CD4-positive, CD25-positive, alpha-beta regulatory T cell (primary cell): ENCODE measurements around the gene PLB1. TPM values are rescaled to one million over a fixed set of nuclear protein-coding genes. Genes with fewer than 3 reads are reported as not detected.

Experiments
- ATAC-seq, 2 donors: fragments of 150-1000 bp; cut with Tn5 transposase; one replicate each; pipeline ENCODE4 v1.10.0; 2021; ENCODE audit warnings: low read depth in 2 of 2, moderate number of reproducible peaks in 2 of 2, moderate library complexity in 1 of 2
- DNase-seq, 3 donors: peaks; one replicate each; pipeline versions ENCODE4 v3.0.0 to v3.0.0-alpha.2; 2012 to 2022; ENCODE audit warnings: mixed read lengths in 1 of 3
- H3K27ac ChIP-seq: one replicate; pipeline ENCODE4 v1.7.0; 2013; ENCODE audit warnings: mild to moderate bottlenecking, low read length; ENCODE audit not compliant: insufficient read depth, poor library complexity, severe bottlenecking
- H3K27me3 ChIP-seq: one replicate; pipeline ENCODE4 v1.7.0; 2013; ENCODE audit warnings: low read length; ENCODE audit not compliant: control insufficient read depth, insufficient read depth
- H3K36me3 ChIP-seq: one replicate; pipeline ENCODE4 v1.7.0; 2013; ENCODE audit warnings: mild to moderate bottlenecking, low read length, moderate library complexity; ENCODE audit not compliant: control insufficient read depth, insufficient read depth
- H3K4me1 ChIP-seq: 2 replicates; pipeline ENCODE4 v1.7.0; 2013; ENCODE audit warnings: mild to moderate bottlenecking, low read length; ENCODE audit not compliant: insufficient read depth, control insufficient read depth, poor library complexity, severe bottlenecking
- H3K4me3 ChIP-seq: one replicate; pipeline ENCODE4 v1.7.0; 2013; ENCODE audit warnings: low read depth, mild to moderate bottlenecking, low read length, moderate library complexity
- H3K9me3 ChIP-seq, 2 experiments: 1 replicate in 1 of 2; 2 replicates in 1 of 2; pipeline ENCODE4 v1.7.0; 2013; ENCODE audit warnings: low read length in 2 of 2, mild to moderate bottlenecking in 1 of 2, moderate library complexity in 1 of 2; ENCODE audit not compliant: control insufficient read depth in 2 of 2
- H3K27ac Mint-ChIP-seq, 3 donors: one replicate each; pipeline ENCODE4 v1.8.0; 2020 to 2022; ENCODE audit warnings: mild to moderate bottlenecking in 3 of 3, mixed read lengths in 3 of 3, moderate library complexity in 2 of 3
- H3K27me3 Mint-ChIP-seq: one replicate; pipeline ENCODE4 v1.8.0; 2022; ENCODE audit warnings: mild to moderate bottlenecking, mixed read lengths
- H3K36me3 Mint-ChIP-seq: one replicate; pipeline ENCODE4 v1.8.0; 2020; ENCODE audit warnings: mixed read lengths
- H3K4me1 Mint-ChIP-seq, 4 donors: one replicate each; pipeline ENCODE4 v1.8.0; 2020 to 2022; ENCODE audit warnings: mixed read lengths in 4 of 4, mild to moderate bottlenecking in 1 of 4
- H3K4me3 Mint-ChIP-seq, 4 donors: one replicate each; pipeline ENCODE4 v1.8.0; 2020 to 2022; ENCODE audit warnings: mild to moderate bottlenecking in 4 of 4, mixed read lengths in 4 of 4, moderate library complexity in 3 of 4
- H3K9me3 Mint-ChIP-seq, 7 donors: one replicate each; pipeline ENCODE4 v1.8.0; 2020 to 2022; ENCODE audit warnings: mixed read lengths in 7 of 7, mild to moderate bottlenecking in 3 of 7, moderate library complexity in 2 of 7
- polyA plus RNA-seq, 4 donors: library from polyadenylated mRNA; unstranded; fragments of 300-500 nt; fragmentation: Illumina TruSeq; gene quantifications; one replicate each; pipeline ENCODE4 v1.2.3, GENCODE V29; 2021
- total RNA-seq: library from RNA; stranded (reverse); gene quantifications from one replicate; pipeline ENCODE4 v1.2.3, GENCODE V29; 2022

PLB1 gene
- total and polyA plus RNA-seq, 5 donors from 2014 or later, result 0.08 to 2.5 (median 0.97) TPM

DNA sequence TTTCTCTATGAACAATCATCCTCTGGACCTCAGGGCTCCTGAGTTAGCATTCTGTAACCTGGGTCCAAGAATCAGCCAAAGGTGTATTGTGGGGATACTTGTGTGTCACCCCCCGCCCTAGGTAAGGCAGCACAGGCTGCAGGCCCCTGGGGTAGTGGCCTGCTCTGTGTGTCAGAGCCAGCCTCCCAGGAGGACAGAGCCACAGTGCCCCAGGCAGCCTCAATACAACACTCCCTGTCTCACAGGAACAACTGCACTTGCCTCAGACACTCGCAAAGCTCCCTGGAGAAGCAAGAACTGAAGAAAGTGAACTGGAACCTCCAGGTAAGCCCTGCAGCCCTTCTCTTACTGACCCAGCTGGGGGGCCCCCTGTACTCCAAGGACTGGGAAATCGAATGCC lies 134.5 kb downstream of the PLB1 start:
- Mint-ChIP-seq H3K36me3 (no peaks in the 10 kb centered on the region), H3K4me1 (peaks cover 0 to 32% (median 9%) of the 10 kb centered on the region in 4 donors), H3K9me3 (no peaks in the 10 kb centered on the region), H3K27me3 (no peaks in the 10 kb centered on the region), H3K27ac (peak overlapping the region in 2 of 3 donors; percentile 31 to 59), H3K4me3 (no peak overlapping the region)
- no peak for ATAC-seq
- DNase-seq, result no peak
- Histone ChIP-seq H3K9me3 (no peaks in the 10 kb centered on the region), H3K4me1 (peaks cover 12% of the 10 kb centered on the region), H3K4me3 (no peak overlapping the region), H3K36me3 (no peaks in the 10 kb centered on the region), H3K27me3 (no peaks in the 10 kb centered on the region), H3K27ac (no peak overlapping the region)

DNA sequence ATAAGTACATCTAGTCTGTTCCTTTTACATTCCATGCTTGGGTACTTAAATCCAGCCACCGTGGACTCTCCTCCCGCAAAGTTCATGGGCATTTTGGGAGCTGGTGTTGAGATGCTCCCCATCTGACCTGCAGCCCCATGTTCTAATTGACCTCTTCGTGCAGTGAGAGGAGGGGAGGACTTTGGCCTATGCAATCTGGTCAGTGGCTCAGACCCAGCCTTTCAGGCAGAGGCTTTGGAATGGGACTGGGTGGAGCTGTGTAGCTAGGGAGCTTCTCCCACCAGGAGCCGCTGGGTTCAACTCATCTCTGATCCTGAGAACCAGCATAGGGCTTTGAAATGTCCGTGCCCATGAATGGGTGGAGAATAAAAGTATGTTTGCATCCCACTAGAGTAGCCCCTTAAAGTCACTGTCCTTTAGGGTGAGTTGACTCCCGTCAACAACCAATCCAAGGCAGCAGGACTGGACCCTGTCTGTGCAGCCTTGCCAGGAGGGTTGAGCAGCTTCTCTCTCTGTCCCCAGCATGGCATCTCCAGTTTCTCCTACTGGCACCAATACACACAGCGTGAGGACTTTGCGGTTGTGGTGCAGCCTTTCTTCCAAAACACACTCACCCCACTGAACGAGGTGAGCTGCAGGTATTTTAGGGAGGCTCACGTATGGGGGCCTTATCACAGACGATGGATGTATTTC lies 135.8 kb downstream of the PLB1 start:
- H3K4me1 ChIP-seq, result peaks cover 2% of the 10 kb centered on the region
- no peaks in the 10 kb centered on the region for H3K27me3 ChIP-seq
- H3K27ac ChIP-seq, result no peak overlapping the region
- no peaks in the 10 kb centered on the region for H3K36me3 ChIP-seq
- Mint-ChIP-seq H3K4me3 (peak overlapping the region in 1 of 4 donors; percentile 56), H3K4me1 (peaks cover 0 to 19% (median 7%) of the 10 kb centered on the region in 4 donors), H3K36me3 (no peaks in the 10 kb centered on the region), H3K27me3 (no peaks in the 10 kb centered on the region), H3K27ac (peak overlapping the region in 1 of 3 donors; percentile 31), H3K9me3 (no peaks in the 10 kb centered on the region)
- no peak for DNase-seq
- no peak overlapping the region for H3K4me3 ChIP-seq
- no peak for ATAC-seq
- H3K9me3 ChIP-seq, result no peaks in the 10 kb centered on the region

DNA sequence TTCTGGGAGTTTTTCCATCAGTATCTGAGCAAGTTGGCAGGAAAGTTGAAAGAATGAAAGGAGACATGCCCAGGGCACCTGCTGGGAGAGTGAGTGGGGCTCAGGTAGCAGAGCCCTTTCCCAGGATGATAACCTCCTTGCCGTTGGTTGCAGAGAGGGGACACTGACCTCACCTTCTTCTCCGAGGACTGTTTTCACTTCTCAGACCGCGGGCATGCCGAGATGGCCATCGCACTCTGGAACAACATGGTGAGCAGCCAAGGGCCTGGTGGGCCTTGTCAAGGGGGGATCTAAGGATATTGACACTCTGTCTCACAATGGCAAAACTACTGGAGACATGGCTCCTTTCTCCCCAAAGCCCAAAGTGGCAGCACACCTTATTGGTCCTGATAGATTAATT lies 136.9 kb downstream of the PLB1 start:
- H3K27me3 ChIP-seq, result no peaks in the 10 kb centered on the region

DNA sequence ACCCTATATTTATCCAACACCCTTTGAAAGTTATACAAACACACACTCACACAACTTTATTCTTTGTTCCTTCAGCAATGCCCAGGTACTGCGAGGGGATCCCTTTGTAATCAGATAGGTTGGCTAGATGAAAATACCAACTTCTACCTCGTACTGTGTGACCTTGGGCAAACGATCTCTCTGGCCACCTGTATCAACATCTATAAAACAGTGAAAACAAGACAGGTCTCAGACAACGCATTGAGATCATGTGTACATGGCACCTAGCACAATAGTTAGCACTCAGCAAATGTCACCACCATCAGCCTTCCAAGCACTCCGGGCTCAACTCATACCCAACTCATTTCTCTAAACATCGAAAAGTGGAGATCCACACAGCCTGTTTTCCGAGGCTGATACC lies 137.3 kb downstream of the PLB1 start:
- Histone ChIP-seq H3K36me3 (no peaks in the 10 kb centered on the region), H3K9me3 (no peaks in the 10 kb centered on the region), H3K27ac (no peak overlapping the region), H3K27me3 (no peaks in the 10 kb centered on the region), H3K4me1 (no peaks in the 10 kb centered on the region), H3K4me3 (no peak overlapping the region)
- Mint-ChIP-seq H3K36me3 (no peaks in the 10 kb centered on the region), H3K9me3 (no peaks in the 10 kb centered on the region), H3K4me1 (peaks cover 0 to 12% (median 4%) of the 10 kb centered on the region in 4 donors), H3K27ac (peak overlapping the region in 2 of 3 donors; percentile 23 to 24), H3K4me3 (no peak overlapping the region), H3K27me3 (no peaks in the 10 kb centered on the region)
- ATAC-seq (no peak), DNase-seq (no peak)

More for the DNA sequence above, 136.9 kb downstream of the PLB1 start:
- Histone ChIP-seq H3K4me1 (no peaks in the 10 kb centered on the region), H3K4me3 (no peak overlapping the region), H3K9me3 (no peaks in the 10 kb centered on the region), H3K27ac (no peak overlapping the region), H3K36me3 (no peaks in the 10 kb centered on the region)
- Mint-ChIP-seq H3K27ac (peak overlapping the region in 1 of 3 donors; percentile 24), H3K27me3 (no peaks in the 10 kb centered on the region), H3K9me3 (no peaks in the 10 kb centered on the region), H3K36me3 (no peaks in the 10 kb centered on the region), H3K4me3 (no peak overlapping the region), H3K4me1 (peaks cover 0 to 8% (median 6%) of the 10 kb centered on the region in 4 donors)
- no peak for DNase-seq
- ATAC-seq, result no peak

DNA sequence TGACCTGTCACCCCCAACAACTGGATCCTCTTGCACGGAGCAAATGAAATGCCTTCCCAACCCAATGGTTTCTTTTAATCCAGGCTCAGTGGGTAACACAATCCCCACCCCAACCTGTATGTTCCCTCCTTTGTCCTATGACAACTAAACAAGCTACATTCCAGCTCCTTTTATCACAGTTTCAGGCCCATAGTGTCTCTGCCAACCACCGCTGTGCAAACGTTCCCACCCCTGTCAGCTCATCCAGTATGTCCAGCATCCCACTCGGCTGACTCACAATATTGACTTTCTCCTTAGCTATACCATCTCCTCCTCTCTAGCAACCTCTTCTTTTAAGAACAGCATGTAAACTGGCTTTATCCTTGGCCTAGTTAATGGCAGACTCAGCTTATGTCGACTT lies 137.9 kb downstream of the PLB1 start:
- H3K36me3 ChIP-seq, result no peaks in the 10 kb centered on the region
- H3K36me3 Mint-ChIP-seq, result no peaks in the 10 kb centered on the region
- H3K27me3 Mint-ChIP-seq, result no peaks in the 10 kb centered on the region

DNA sequence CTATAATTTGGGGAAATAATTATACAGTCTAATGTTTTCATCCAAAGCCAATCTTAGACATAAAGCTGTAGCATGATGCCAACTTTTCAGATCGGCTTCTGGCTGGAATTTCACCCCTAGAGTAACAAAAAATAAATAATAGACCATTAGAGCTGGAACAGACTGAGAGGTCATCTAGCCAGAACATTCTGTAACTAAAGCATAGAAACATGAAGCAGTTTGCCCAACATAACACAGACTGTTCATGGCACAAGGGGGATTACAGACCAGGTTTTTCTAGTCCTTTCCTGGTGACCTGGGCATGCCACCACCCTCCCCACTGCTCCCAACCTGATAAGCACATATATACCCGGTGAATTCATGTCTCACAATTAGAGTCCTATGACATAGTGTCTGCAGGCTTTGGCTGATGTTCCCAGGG lies 139.3 kb downstream of the PLB1 start:
- DNase-seq (no peak), ATAC-seq (no peak)
- Histone ChIP-seq H3K27me3 (no peaks in the 10 kb centered on the region), H3K4me1 (no peaks in the 10 kb centered on the region), H3K4me3 (no peak overlapping the region), H3K36me3 (no peaks in the 10 kb centered on the region), H3K9me3 (no peaks in the 10 kb centered on the region), H3K27ac (no peak overlapping the region)
- Mint-ChIP-seq H3K4me3 (no peak overlapping the region), H3K27me3 (no peaks in the 10 kb centered on the region), H3K36me3 (no peaks in the 10 kb centered on the region), H3K9me3 (no peaks in the 10 kb centered on the region), H3K4me1 (peaks cover 0 to 16% (median 8%) of the 10 kb centered on the region in 4 donors), H3K27ac (peak overlapping the region in 2 of 3 donors; percentile 27 to 38)

More for the DNA sequence above, 137.9 kb downstream of the PLB1 start:
- DNase-seq (no peak), ATAC-seq (no peak)
- Mint-ChIP-seq H3K4me3 (no peak overlapping the region), H3K4me1 (peaks cover 0 to 16% (median 5%) of the 10 kb centered on the region in 4 donors), H3K9me3 (no peaks in the 10 kb centered on the region), H3K27ac (peak overlapping the region in 1 of 3 donors; percentile 42)
- Histone ChIP-seq H3K4me3 (no peak overlapping the region), H3K27me3 (no peaks in the 10 kb centered on the region), H3K4me1 (no peaks in the 10 kb centered on the region), H3K27ac (no peak overlapping the region), H3K9me3 (no peaks in the 10 kb centered on the region)

- Histone ChIP-seq H3K9me3 (no peaks in the 10 kb centered on the region), H3K4me1 (no peaks in the 10 kb centered on the region), H3K27ac (no peak overlapping the region), H3K4me3 (no peak overlapping the region), H3K36me3 (no peaks in the 10 kb centered on the region), H3K27me3 (no peaks in the 10 kb centered on the region)
- H3K27me3 Mint-ChIP-seq, result no peaks in the 10 kb centered on the region
- no peak for ATAC-seq
- no peaks in the 10 kb centered on the region for H3K36me3 Mint-ChIP-seq
- DNase-seq, result no peak
- peaks cover 0 to 14% (median 5%) of the 10 kb centered on the region in 4 donors for H3K4me1 Mint-ChIP-seq
- no peak overlapping the region for H3K4me3 Mint-ChIP-seq
- no peaks in the 10 kb centered on the region for H3K9me3 Mint-ChIP-seq
- H3K27ac Mint-ChIP-seq, result no peak overlapping the region
Measured at GRCh38 chr2:28636491-28636890, 140.6 kb downstream of the PLB1 start.
